K562 (cell line): ENCODE data around the gene ZKSCAN7.

Source experiments
- BHLHE40 ChIP-seq: IDR thresholded peaks from 2 replicates; pipeline ENCODE4 v1.6.1; 2011; ENCODE audit warnings: low read length, improper control_type of control experiment
- JUND ChIP-seq, 2 experiments: IDR thresholded peaks; 2 replicates in 1 of 2; 3 replicates in 1 of 2; pipeline ENCODE4 v1.6.1; 2011; ENCODE audit warnings: borderline replicate concordance in 2 of 2, low read depth in 2 of 2, low read length in 2 of 2, improper control_type of control experiment in 1 of 2, missing biosample characterization in 1 of 2, missing genetic modification characterization in 1 of 2, missing genetic modification reagents in 1 of 2
- MYNN ChIP-seq, 2 experiments: sonication (generic); formaldehyde crosslinking in 1 of 2; IDR thresholded peaks; 2 replicates each; pipeline versions ENCODE4 v1.5.0 to v1.6.1; 2016 to 2020; ENCODE audit warnings: antibody characterized with exemption in 1 of 2, missing genetic modification reagents in 1 of 2
- POLR2A ChIP-seq: fragments of 450-650 bp; conservative IDR thresholded peaks from 2 replicates; pipeline ENCODE4 v1.6.1; 2016
- TAF1 ChIP-seq: IDR thresholded peaks from 2 replicates; pipeline ENCODE4 v1.6.1; 2011; ENCODE audit warnings: mild to moderate bottlenecking, low read length, moderate library complexity; ENCODE audit not compliant: insufficient read depth, control insufficient read depth, severe bottlenecking; ENCODE audit errors: extremely low read depth
- ZNF274 ChIP-seq: IDR thresholded peaks from 2 replicates; pipeline ENCODE4 v1.6.1; 2011; ENCODE audit warnings: low read depth, mild to moderate bottlenecking, low read length, moderate library complexity, borderline replicate concordance
- TF ChIP-seq, protein P1 (sequence below): sonication (generic); formaldehyde crosslinking; IDR thresholded peaks from 2 replicates; pipeline ENCODE4 v1.8.1; 2022; ENCODE audit warnings: missing genetic modification reagents
- TF ChIP-seq, protein P2 (sequence below), 3 experiments: IDR thresholded peaks in 2 of 3; conservative IDR thresholded peaks in 1 of 3; 2 replicates each; pipeline ENCODE4 v1.5.1; 2011 to 2012; ENCODE audit warnings: low read length in 3 of 3, mild to moderate bottlenecking in 3 of 3, control low read depth in 2 of 3, improper control_type of control experiment in 1 of 3, inconsistent platforms in 1 of 3, low read depth in 1 of 3, mixed read lengths in 1 of 3, moderate library complexity in 1 of 3; ENCODE audit not compliant: insufficient read depth in 2 of 3
- TF ChIP-seq, protein P3 (sequence below), 2 experiments: fragments of 450-650 bp; formaldehyde crosslinking in 1 of 2; IDR thresholded peaks; 2 replicates each; pipeline versions ENCODE4 v1.4.0 to v1.6.1; 2014 to 2020; ENCODE audit warnings: mild to moderate bottlenecking in 2 of 2, borderline replicate concordance in 1 of 2, low read depth in 1 of 2
- TF ChIP-seq, protein P4 (sequence below), 2 experiments: fragments of 200-800 bp in 1 of 2; sonication (Bioruptor generic) in 1 of 2; sonication (generic) in 1 of 2; formaldehyde crosslinking in 1 of 2; IDR thresholded peaks in 1 of 2; conservative IDR thresholded peaks in 1 of 2; 2 replicates each; pipeline versions ENCODE4 v1.5.0 to v1.6.1; 2016 to 2020; ENCODE audit warnings: missing compliant biosample characterization in 1 of 2, missing genetic modification characterization in 1 of 2, missing genetic modification reagents in 1 of 2

DNA sequence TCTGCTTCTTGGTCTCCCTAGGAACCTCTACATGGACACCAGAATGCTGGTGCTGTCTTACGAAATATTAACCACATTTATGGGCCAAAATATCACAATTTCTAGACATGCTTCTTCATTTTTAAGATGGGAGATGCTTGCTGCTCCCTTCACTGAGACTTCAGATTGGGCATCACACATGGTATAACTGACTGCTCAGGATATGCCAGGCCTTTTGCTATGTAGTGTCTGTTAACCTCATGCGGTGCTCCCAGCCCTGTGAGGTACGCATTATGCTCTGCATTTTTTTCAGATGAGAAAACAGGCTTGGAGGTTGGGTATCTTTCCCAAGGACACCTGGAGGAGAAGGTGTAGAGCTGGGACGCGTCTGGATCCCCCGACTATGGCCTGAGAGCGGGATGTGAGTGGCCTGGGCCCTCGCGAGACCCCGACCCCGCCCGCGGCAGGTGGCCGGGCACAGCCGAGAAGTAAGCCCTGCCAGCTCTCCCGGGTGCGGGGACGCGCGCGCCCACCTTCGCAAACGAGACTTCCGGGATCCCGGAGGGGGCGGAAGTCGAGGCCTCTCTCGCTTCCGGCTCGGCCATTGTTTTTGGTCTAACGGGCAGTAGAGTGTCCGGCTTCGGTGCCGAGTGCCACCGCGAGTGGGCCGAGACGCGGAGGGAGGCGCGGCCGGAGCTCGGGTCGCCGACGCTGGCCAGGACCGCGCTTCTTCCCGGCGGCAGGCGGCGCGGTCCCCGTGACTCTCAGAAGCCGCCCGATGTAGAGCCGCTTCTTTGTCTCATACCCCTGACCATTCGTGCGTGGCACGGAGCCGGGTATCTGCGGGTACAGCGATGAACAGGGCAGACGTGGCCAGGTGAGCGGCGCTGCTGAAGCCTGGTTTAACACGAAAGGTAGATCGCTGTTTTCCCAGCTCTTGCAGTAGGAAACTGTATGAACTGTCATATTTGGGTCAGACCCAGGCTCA lies at the start of gene ZKSCAN7:
- TF ChIP-seq TAF1 (no peak), BHLHE40 (no peak), ZNF274 (no peak), JUND (IDR thresholded peaks at IDR 0.05; ENCODE audit: borderline replicate concordance, low read depth, low read length) (no peak), JUND (tag; IDR thresholded peaks at IDR 0.05; ENCODE audit: borderline replicate concordance, low read depth, low read length) (no peak), MYNN (IDR thresholded peaks at IDR 0.05) (no peak), MYNN (CRISPR knock-in tag; IDR thresholded peaks at IDR 0.05) (no peak), POLR2A (no peak)
- TF ChIP-seq, protein P1, sequence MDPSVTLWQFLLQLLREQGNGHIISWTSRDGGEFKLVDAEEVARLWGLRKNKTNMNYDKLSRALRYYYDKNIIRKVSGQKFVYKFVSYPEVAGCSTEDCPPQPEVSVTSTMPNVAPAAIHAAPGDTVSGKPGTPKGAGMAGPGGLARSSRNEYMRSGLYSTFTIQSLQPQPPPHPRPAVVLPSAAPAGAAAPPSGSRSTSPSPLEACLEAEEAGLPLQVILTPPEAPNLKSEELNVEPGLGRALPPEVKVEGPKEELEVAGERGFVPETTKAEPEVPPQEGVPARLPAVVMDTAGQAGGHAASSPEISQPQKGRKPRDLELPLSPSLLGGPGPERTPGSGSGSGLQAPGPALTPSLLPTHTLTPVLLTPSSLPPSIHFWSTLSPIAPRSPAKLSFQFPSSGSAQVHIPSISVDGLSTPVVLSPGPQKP (CRISPR knock-in tag), result no peak
- TF ChIP-seq, protein P2, sequence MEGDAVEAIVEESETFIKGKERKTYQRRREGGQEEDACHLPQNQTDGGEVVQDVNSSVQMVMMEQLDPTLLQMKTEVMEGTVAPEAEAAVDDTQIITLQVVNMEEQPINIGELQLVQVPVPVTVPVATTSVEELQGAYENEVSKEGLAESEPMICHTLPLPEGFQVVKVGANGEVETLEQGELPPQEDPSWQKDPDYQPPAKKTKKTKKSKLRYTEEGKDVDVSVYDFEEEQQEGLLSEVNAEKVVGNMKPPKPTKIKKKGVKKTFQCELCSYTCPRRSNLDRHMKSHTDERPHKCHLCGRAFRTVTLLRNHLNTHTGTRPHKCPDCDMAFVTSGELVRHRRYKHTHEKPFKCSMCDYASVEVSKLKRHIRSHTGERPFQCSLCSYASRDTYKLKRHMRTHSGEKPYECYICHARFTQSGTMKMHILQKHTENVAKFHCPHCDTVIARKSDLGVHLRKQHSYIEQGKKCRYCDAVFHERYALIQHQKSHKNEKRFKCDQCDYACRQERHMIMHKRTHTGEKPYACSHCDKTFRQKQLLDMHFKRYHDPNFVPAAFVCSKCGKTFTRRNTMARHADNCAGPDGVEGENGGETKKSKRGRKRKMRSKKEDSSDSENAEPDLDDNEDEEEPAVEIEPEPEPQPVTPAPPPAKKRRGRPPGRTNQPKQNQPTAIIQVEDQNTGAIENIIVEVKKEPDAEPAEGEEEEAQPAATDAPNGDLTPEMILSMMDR (IDR thresholded peaks at IDR 0.05 in 2 of 3, conservative IDR thresholded peaks at IDR 0.05 in 1 of 3; ENCODE audit: insufficient read depth in 2 of 3, low read depth in 1 of 3, low read length in 3 of 3), result no peak
- TF ChIP-seq, protein P3, sequence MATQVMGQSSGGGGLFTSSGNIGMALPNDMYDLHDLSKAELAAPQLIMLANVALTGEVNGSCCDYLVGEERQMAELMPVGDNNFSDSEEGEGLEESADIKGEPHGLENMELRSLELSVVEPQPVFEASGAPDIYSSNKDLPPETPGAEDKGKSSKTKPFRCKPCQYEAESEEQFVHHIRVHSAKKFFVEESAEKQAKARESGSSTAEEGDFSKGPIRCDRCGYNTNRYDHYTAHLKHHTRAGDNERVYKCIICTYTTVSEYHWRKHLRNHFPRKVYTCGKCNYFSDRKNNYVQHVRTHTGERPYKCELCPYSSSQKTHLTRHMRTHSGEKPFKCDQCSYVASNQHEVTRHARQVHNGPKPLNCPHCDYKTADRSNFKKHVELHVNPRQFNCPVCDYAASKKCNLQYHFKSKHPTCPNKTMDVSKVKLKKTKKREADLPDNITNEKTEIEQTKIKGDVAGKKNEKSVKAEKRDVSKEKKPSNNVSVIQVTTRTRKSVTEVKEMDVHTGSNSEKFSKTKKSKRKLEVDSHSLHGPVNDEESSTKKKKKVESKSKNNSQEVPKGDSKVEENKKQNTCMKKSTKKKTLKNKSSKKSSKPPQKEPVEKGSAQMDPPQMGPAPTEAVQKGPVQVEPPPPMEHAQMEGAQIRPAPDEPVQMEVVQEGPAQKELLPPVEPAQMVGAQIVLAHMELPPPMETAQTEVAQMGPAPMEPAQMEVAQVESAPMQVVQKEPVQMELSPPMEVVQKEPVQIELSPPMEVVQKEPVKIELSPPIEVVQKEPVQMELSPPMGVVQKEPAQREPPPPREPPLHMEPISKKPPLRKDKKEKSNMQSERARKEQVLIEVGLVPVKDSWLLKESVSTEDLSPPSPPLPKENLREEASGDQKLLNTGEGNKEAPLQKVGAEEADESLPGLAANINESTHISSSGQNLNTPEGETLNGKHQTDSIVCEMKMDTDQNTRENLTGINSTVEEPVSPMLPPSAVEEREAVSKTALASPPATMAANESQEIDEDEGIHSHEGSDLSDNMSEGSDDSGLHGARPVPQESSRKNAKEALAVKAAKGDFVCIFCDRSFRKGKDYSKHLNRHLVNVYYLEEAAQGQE (IDR thresholded peaks at IDR 0.05; ENCODE audit: borderline replicate concordance), result no peak
- TF ChIP-seq, protein P3 (CRISPR knock-in tag; IDR thresholded peaks at IDR 0.05; ENCODE audit: low read depth), result no peak
- TF ChIP-seq, protein P4, sequence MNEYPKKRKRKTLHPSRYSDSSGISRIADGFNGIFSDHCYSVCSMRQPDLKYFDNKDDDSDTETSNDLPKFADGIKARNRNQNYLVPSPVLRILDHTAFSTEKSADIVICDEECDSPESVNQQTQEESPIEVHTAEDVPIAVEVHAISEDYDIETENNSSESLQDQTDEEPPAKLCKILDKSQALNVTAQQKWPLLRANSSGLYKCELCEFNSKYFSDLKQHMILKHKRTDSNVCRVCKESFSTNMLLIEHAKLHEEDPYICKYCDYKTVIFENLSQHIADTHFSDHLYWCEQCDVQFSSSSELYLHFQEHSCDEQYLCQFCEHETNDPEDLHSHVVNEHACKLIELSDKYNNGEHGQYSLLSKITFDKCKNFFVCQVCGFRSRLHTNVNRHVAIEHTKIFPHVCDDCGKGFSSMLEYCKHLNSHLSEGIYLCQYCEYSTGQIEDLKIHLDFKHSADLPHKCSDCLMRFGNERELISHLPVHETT (CRISPR knock-in tag; conservative IDR thresholded peaks at IDR 0.05 in 1 of 2, IDR thresholded peaks at IDR 0.05 in 1 of 2), result no peak
